ENCODE data around the gene HSP90AB1. TPM values are rescaled to one million over a fixed set of nuclear protein-coding genes. Genes with fewer than 3 reads are reported as not detected.

Gene HSP90AB1
- polyA plus RNA-seq, 1 of the 3 experiments (the other 2 are of a cell fraction) = 843 TPM

GRCh38 chr6:44203955-44204354 lies 42.9 kb upstream of the HSP90AB1 start:
- POLR2A ChIA-PET = no interaction called here
- CTCF ChIA-PET = interaction anchor here (1.2 to 2.3 kb wide), 3 partner anchors 15 to 31 kb away, joined by 3 to 10 read pairs (median 6); no protein-coding TSS in a partner anchor

More at GRCh38 chr6:44203955-44204354, 42.9 kb upstream of the HSP90AB1 start:
- Histone ChIP-seq H3F3A (replicated peaks; ENCODE audit: insufficient read depth) (no peaks in the 10 kb centered on the region), H3K27ac (ENCODE audit: low read depth in 2 of 2, low read length in 1 of 2) (no peak overlapping the region), H3K4me3 (ENCODE audit: low read depth in 2 of 2, low read length in 1 of 2) (no peak overlapping the region), H3K4me2 (no peak overlapping the region), H3K9me3 (no peaks in the 10 kb centered on the region), H4K20me1 (ENCODE audit: insufficient read depth) (no peaks in the 10 kb centered on the region), H3K79me2 (ENCODE audit: insufficient read depth) (no peaks in the 10 kb centered on the region), H3K9me2 (no peaks in the 10 kb centered on the region), H2AFZ (ENCODE audit: low read depth) (no peak overlapping the region), H3K36me3 (replicated peaks in 1 of 2; ENCODE audit: control insufficient read depth in 1 of 2, insufficient read depth in 2 of 2, low read length in 1 of 2) (no peaks in the 10 kb centered on the region), H3K27me3 (ENCODE audit: insufficient read depth) (no peaks in the 10 kb centered on the region), H3K9ac (no peak overlapping the region), H3K4me1 (ENCODE audit: control insufficient read depth in 1 of 2, insufficient read depth in 2 of 2, low read depth in 1 of 2, low read length in 1 of 2) (peaks cover 0 to 2% of the 10 kb centered on the region in 2 experiments; a peak in 1 of 4 replicates)
- no peak for TF ChIP-seq JUND (IDR thresholded peaks at IDR 0.05)
- TF ChIP-seq EZH2phosphoT487 (IDR thresholded peaks at IDR 0.05; ENCODE audit: borderline replicate concordance, low read depth) = no peak
- no peak for TF ChIP-seq IRF3 (IDR thresholded peaks at IDR 0.05; ENCODE audit: low read depth, low read length)
- TF ChIP-seq FOXM1 (IDR thresholded peaks at IDR 0.05; ENCODE audit: low read depth) = no peak
- TF ChIP-seq TCF12 (IDR thresholded peaks at IDR 0.05) = no peak
- TF ChIP-seq CTCF (IDR thresholded peaks at IDR 0.05) = no peak
- TF ChIP-seq FOSL2 (IDR thresholded peaks at IDR 0.05; ENCODE audit: borderline replicate concordance, low read depth) = no peak
- TF ChIP-seq RFX5 (IDR thresholded peaks at IDR 0.05; ENCODE audit: low read length) = no peak
- no peak for TF ChIP-seq RAD21 (IDR thresholded peaks at IDR 0.05; ENCODE audit: low read length)
- no peak for TF ChIP-seq FOXJ3 (CRISPR knock-in tag; IDR thresholded peaks at IDR 0.05)
- TF ChIP-seq TAF1 (IDR thresholded peaks at IDR 0.05; ENCODE audit: borderline replicate concordance, low read depth, low read length) = no peak
- TF ChIP-seq ZBTB33 (IDR thresholded peaks at IDR 0.05; ENCODE audit: borderline replicate concordance, low read depth) = no peak
- TF ChIP-seq RCOR1 (IDR thresholded peaks at IDR 0.05; ENCODE audit: low read length) = no peak
- no peak for TF ChIP-seq SIN3A (IDR thresholded peaks at IDR 0.05; ENCODE audit: borderline replicate concordance, low read depth, low read length)
- no peak for TF ChIP-seq MAX (IDR thresholded peaks at IDR 0.05; ENCODE audit: low read depth)
- TF ChIP-seq REST (IDR thresholded peaks at IDR 0.05; ENCODE audit: low read depth, low read length) = no peak
- TF ChIP-seq USF1 (IDR thresholded peaks at IDR 0.05; ENCODE audit: borderline replicate concordance, low read depth) = no peak
- TF ChIP-seq NRF1 (IDR thresholded peaks at IDR 0.05; ENCODE audit: low read depth, low read length) = no peak
- TF ChIP-seq MXI1 (IDR thresholded peaks at IDR 0.05; ENCODE audit: low read depth, low read length) = no peak
- WGBS (ENCODE audit: low lambda C conversion rate) = 81% methylated on average over 6 of the region's 6 CpGs
- DNase-seq = no peak

All from SK-N-SH (cell line).